Measurements from ENCODE around the gene ISLR.

ISLR gene

GRCh38 chr15:74217907-74218885 is 44.7 kb downstream of the ISLR start:
- Histone ChIP-seq H3K36me3 (no peaks in the 10 kb centered on the region), H3K9me3 (no peaks in the 10 kb centered on the region), H3K27ac (no peak overlapping the region), H3K4me3 (ENCODE audit: low read depth in 1 of 2, low read length in 1 of 2) (no peak overlapping the region), H3K4me1 (ENCODE audit: control insufficient read depth in 1 of 2, insufficient read depth in 1 of 2, low read depth in 1 of 2, low read length in 1 of 2) (no peaks in the 10 kb centered on the region), H3K27me3 (peaks cover 32% of the 10 kb centered on the region)
- TF ChIP-seq, protein P1, sequence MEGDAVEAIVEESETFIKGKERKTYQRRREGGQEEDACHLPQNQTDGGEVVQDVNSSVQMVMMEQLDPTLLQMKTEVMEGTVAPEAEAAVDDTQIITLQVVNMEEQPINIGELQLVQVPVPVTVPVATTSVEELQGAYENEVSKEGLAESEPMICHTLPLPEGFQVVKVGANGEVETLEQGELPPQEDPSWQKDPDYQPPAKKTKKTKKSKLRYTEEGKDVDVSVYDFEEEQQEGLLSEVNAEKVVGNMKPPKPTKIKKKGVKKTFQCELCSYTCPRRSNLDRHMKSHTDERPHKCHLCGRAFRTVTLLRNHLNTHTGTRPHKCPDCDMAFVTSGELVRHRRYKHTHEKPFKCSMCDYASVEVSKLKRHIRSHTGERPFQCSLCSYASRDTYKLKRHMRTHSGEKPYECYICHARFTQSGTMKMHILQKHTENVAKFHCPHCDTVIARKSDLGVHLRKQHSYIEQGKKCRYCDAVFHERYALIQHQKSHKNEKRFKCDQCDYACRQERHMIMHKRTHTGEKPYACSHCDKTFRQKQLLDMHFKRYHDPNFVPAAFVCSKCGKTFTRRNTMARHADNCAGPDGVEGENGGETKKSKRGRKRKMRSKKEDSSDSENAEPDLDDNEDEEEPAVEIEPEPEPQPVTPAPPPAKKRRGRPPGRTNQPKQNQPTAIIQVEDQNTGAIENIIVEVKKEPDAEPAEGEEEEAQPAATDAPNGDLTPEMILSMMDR (IDR thresholded peaks at IDR 0.05), result no peak

DNA sequence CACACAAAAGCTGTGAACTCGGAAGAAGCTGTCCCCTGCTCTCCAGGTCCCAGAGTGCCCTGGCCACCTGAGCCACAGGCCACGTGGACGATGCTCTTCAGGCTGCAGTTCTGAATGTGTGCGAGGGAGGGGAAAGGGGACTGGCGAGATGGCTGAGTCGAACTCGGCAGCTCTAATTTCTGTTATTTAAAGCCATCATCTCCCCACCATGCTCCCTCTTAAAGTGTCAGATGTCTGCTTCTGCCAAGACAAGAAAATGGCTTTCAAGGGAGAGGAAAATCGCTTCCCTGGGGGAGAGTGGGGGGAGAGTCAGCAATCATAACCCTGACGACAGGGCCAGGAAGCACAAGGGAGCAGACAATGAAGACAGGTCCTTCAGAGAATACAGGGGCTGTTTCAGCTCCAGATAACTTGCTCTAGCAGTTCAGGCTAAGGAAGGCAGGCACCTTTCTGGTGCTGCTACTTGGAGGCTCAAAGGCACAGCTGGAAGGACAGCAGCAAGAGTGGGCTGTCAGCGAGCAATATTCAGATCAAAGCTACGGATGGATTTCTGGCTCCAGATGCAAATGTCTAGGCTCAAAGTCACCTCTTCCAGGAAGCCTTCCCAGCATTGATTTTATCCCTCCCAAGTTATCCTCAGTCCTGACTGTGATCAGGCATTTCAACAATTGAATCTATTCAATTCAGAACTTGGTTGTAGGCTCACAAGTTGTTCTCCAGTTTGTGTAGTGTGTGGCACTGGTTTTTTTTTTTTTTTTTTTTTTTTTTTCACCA is 47.2 kb downstream of the ISLR start:
- no peaks in the 10 kb centered on the region for H3K9me3 ChIP-seq
- H3K4me3 ChIP-seq (ENCODE audit: low read depth in 1 of 2, low read length in 1 of 2), result no peak overlapping the region
- H3K27me3 ChIP-seq, result peaks cover 56% of the 10 kb centered on the region
- TF ChIP-seq, protein P1 (IDR thresholded peaks at IDR 0.05), result no peak
- no peaks in the 10 kb centered on the region for H3K4me1 ChIP-seq (ENCODE audit: control insufficient read depth in 1 of 2, insufficient read depth in 1 of 2, low read depth in 1 of 2, low read length in 1 of 2)
- no peaks in the 10 kb centered on the region for H3K36me3 ChIP-seq
- no peak overlapping the region for H3K27ac ChIP-seq

DNA sequence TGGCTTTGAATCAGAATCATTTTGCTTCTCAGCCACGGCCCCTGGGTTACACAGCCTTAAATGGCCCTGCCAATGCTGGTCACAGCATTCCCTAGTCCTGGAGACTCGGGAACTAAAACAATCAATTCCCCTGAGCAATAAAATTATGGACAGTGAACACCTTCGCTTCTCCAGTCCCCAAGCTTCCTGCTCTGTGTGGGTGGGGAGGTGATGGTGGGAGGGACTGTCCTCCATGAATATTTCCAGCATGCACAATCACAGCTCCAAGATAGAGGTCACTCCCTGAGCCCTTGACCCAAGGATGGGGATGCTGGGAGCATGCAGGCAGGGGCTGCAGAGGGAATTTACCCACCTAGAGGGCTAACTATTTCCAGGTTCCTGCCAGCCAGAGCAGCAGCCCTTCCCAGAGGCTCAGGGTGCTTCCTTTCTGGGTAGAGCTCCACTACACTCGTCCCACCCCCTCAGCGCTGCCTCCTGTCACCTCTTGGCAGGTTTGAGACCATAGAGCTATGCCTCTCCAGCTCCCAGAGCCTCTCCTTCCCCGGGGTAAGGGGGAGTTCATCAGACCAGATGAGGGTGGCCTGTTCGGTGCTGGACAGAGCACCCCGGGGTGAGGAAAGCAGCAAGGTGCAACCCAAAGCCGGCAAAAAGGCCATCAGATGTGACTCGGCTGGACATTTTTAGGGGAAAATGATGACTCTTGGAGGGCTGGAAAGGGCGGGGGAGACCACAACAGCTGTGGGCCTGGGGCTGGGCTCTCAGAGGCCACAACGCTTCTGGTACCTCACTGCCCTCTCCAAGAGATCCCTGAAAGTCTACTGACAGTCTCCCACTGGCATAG is 48.1 kb downstream of the ISLR start:
- TF ChIP-seq, protein P1 (IDR thresholded peaks at IDR 0.05), result no peak
- peaks cover 60% of the 10 kb centered on the region for H3K27me3 ChIP-seq
- no peak overlapping the region for H3K27ac ChIP-seq

DNA sequence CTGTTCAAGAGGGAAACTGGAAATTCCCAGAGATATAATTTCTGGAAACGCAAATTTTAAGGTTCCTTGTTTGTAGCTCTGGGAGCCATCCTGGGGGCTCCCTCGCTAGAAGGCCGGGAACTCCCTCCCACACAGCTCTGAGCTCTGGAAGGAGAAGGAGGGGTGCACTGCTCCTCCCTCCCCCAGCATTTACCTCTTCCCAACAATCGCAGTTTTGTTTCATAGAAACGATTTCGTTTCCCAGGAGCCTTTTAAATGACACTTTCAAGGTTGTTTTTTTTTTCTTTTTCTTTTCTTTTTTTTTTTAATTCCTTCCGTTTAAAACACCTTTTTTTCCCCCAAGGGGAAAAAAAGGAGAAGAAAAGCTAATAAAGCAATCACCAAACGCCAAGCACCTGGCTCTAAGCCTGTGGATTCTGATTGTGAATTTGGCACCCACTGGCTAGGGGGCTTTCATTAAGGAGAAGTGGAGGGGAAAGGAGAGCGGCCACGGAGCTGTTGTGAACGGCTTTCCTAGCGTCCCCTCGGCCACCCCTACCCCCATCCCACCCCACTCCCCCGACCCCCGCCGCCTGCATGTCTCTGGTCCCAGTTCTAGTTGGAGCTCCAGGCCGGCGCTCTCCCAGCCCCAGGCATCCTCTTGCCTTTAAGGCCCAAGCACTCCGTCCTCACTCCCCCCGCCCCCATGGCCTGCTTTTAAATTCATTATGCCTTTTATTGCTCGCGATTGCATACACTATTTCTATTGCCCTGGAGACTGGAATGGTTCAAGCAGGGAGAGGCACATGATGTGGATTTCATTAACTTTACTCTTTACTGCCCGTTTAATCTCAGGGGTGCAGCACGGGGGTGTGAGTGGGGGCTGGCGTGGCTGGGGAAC is 49.0 kb downstream of the ISLR start:
- Histone ChIP-seq H3K4me1 (ENCODE audit: control insufficient read depth in 1 of 2, insufficient read depth in 1 of 2, low read depth in 1 of 2, low read length in 1 of 2) (no peaks in the 10 kb centered on the region), H3K36me3 (no peaks in the 10 kb centered on the region), H3K27me3 (peaks cover 60% of the 10 kb centered on the region), H3K4me3 (ENCODE audit: low read depth in 1 of 2, low read length in 1 of 2) (no peak overlapping the region), H3K27ac (no peak overlapping the region), H3K9me3 (no peaks in the 10 kb centered on the region)
- TF ChIP-seq, protein P1 (IDR thresholded peaks at IDR 0.05), result no peak

More for the DNA sequence above, 48.1 kb downstream of the ISLR start:
- Histone ChIP-seq H3K4me1 (ENCODE audit: control insufficient read depth in 1 of 2, insufficient read depth in 1 of 2, low read depth in 1 of 2, low read length in 1 of 2) (no peaks in the 10 kb centered on the region), H3K9me3 (no peaks in the 10 kb centered on the region), H3K36me3 (no peaks in the 10 kb centered on the region), H3K4me3 (ENCODE audit: low read depth in 1 of 2, low read length in 1 of 2) (no peak overlapping the region)
